GM19468 (cell line): ENCODE results near the gene UNC5CL.

Experiments used
- ATAC-seq: cut with Tn5 transposase; IDR thresholded peaks from one replicate; pipeline ENCODE4 v1.9.1; 2021; ENCODE audit warnings: mild to moderate bottlenecking, moderate library complexity, moderate number of reproducible peaks; ENCODE audit not compliant: unreplicated experiment; ENCODE audit errors: extremely low read depth

UNC5CL gene

GRCh38 chr6:40978687-40979289 lies 60.2 kb downstream of the UNC5CL start:
- ATAC-seq = no peak

- ATAC-seq = no peak
Observed at GRCh38 chr6:40977695-40978094, 61.3 kb downstream of the UNC5CL start.

- no peak for ATAC-seq
Observed at GRCh38 chr6:40977085-40977484, 61.9 kb downstream of the UNC5CL start.
